ENCODE results near the gene ELFN1.

The ELFN1 gene

DNA sequence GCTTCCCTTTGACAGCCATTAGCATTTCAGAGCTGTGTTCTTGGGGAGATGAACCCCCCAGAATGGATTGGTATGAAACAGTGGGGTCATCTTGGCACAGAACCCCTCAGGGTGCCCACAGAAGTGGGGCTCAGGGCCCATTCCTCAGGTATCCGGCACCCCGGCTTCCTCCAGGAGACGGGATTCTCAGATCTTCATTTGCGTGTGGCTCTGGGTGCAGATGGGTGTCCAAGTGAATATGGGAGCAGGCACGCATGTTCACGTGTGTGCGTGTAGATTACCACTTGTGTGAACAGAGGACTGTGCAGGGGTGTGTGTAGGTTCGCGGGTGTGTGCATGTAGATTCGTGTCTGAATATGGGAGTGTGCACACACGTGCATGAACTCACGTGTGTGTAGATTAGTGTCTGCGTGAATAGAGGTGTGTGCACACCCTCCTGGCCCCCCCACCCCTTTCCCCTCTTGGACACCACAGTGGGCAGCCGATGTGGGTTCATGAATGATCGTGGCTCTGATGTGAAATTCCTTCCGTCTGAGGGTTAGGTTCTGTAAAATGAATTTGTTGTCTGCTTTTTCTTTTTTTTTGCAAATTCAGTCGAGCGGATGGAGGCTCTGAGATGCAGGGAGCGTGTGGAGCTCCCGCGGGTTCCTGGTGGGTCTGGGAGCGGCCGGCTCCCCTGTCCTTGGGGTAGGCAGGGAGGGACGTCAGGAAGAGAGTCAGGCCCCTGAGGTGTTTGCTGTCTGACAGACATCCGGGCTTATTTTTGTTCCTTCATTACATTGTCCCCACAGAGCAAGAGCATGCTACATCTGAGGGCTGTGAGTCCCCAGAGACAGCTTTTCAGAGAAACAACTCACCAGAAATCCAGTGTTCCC lies 7.4 kb downstream of the ELFN1 start:
- no peak for DNase-seq

DNA sequence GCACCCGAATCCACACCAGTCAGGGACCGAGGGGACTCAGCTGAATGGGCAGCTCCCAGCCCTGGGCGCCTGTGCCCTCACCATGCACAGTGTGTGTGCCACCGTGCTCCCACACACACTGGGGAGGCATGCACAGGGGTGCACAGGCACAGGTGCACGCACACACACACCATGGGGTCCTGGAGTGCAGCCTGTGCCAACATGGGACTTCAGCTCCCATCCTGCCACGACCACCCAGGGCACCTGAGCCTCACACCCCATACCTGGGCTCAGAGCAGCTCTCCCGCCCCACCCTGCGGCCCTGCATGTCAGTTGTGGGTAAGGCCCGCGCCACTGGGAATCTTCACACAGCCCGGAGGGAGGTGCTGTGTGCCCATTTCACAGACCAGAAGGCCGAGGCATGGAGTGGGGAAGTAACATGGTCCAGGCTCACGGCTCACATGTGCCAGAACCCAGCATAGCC lies 8.0 kb downstream of the ELFN1 start:
- no peak for DNase-seq

DNA sequence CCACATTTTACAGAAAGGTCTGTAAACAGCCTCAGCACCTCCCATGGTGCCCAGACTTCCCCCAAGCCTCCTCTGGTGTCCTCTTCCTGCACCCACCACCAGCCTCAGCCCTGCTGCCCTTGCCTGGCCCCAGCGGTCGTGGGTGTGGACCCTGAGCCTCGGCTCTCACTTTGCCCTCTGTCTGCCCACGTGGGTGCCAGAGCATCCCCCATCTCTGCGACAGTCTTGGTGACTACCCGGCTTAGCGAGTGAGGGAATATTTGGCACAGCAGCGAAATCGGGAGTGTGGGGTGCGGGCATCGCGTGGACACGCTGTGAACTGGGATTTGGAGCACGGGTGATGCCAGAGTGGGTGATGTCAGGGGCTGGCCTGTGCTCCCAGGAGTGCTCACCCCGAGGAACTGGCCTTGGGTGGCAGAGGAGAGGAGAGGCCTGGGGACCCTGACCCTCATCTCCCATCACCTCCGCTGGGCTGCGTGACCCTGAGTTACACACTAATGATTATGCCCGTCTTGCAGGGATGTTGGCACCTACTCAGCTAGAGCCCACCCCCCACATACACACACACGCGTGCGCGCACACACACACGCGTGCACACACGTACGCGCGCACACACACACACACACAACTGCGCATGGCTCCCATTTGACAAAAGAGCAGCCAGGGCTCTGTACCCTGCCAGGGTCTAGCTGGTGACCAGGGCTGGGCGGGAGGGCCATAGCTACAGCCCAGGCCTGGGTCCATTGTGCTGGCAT lies 8.7 kb downstream of the ELFN1 start:
- no peak for DNase-seq

DNA sequence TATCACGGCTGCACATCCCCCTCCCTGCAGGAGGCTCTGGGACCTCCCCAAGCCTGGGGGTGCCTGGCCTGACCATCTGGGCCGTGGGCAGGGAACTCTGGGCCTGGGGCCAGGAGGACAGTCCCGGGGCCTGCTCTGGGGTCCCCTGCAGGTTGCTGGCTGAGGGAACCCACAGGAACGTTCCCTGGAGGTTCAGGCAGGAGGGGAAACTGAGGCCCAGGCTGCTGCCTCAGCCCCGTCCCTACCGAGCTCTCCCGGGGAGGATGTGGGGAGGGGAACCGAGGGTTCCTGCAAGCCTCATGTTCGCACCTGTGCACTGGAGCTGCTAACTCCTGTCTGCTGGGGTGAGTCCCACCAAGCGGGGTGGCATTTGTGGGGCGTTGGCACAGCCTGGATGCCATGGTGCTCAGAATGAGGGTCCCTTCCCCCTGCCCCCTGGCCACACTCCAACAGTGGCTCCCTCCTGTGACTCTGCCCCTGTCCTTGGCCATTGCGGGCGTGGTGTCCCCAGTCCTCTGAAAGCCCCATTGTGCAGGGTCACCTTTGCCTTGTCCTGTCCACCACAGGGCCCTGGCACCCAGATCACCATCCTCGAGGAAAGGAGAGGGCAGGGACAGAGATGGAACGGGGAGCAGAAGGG lies 9.4 kb downstream of the ELFN1 start:
- no peak for DNase-seq

DNA sequence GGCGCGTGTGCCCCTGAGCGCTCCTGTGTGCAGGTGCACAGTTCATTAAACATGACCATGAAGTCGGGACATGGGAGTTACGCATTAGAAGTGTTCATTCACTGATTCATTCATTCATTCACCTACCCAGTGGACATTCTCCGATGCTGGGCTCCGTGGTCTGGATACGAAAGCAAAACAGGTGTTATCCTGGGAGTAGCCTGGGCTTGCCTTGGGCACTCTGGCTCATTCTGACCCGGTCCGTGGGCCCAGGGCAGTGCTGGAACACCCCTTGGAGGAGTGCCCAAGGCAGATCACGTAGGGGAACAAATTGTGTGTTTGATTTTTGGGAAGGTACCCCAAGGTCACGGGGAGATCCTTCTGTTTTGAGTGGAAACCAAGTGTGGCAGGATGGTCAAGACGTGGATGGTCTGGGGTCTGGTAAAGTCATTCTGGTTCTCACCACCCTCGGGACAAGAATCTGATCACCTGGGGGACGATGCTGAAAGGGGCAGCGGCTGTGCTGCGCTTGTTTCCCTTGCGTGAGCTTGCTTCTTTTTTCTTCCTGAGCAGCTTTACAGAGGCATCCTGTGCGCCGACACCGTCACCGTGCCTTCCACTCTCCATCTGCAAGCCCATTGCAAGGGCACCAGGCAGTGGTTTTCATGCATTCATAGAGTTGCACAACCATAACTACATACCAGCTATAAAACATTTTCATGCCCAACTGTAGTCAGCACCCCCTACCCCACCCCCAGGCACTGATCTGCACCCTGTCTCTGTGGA lies 10.1 kb downstream of the ELFN1 start:
- DNase-seq: no peak

DNA sequence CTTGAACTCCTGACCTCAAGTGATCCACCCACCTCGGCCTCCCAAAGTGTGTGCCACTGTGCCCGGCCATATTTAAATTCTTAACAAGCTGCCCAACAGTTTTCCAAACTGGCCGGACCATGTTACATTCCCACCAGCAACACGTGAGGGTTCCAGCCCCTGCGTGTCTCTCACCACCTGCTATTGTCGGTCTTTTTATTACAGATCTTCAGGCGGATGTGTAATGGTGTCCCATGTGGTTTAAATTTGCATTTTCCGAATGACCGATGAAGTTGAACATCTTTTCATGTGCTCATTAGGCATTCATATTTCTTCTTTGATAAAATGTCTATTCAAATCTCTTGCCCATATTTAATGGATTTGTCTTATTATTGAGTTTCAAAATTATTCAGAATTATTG lies 11.5 kb downstream of the ELFN1 start:
- no peak for DNase-seq

DNA sequence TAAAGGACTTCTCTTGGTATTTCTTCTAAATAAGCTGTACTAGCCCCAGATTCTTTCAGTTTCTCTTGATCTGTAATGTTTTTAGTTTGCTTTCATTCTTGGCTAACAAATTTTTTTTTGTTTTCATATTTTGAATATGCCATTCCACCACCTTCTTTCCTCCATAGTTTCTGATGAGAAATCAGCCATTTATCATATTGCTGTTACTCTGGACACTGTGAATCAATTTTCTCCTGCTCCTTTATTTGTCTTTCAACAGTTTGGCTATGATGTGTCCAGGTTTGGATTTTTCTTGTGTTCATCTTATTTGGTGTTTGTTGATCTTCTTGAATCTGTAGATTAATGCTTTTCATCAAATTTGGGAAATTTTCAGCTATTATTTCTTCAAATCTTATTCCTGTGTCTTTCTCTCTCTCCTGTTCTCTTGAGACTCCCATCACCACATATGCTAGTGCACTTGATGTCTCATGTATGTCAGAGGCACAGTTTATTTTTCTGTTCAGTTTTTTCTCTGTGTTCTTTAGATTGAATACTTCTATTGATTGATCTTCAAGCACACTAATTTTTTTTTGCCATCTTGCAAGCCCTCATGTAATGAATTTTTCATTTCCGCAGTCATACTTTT lies 15.0 kb downstream of the ELFN1 start:
- no peak for DNase-seq

DNA sequence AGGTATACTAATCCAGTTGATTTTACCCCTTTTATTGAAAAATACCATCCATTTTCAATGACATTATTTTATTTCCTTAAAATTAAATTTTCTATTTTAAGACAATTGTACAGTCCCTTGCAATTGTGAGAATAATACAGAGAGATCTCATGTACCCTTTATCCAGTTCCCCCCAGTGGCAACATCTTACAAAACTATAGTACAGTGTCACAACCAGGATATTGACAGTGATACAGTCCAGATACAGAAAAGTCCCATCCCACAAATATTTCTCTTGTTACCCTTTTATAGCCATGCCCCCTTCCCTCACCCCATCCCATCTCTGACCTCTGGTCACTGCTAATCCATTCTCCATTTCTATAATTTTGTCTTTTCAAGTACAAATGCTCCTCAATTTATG lies 18.5 kb downstream of the ELFN1 start:
- no peak for DNase-seq

DNA sequence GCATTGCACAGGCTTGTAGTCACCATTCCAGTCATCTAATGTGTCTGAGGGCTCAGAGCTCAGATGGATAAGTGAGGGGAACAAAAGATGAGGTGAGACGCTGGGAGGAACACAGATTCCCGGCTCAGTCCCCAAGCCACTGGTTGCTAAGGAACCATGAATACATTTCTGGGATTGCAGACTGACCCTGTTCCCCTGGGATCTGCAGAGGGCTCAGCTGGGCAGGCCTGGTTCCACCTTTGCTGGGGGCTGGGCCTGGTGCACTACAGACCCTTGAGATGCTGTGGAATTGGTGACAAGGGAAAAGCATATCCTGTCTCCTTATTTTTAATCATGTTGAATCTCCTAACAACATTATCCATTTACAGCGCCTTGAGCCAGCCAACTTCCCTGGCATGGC lies 19.2 kb downstream of the ELFN1 start:
- DNase-seq: no peak

DNA sequence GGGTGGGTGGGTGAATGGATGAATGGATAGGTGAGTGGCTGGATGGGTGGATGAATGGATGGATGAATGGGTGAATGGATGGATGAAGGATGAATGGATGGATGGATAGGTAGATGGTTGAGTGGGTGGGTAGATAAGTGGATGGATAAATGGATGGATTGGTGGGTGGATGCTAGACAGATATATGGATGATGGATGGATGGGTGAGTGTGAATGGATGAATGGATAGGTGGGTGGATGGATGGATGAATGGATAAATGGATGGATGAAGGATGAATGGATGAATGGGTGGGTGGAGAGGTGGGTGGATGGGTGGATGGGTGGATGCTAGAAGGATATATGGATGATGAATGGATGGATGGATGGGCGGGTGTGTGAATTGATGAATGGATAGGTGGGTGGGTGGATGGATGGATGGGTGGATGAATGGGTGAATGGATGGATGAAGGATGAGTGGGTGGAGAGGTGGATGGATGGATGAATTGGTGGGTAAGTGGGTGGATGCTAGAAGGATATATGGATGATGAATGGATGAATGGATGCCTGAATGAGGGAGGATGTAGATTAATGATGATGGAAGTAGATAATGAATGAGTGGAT lies 20.4 kb downstream of the ELFN1 start:
- no peak for DNase-seq

DNA sequence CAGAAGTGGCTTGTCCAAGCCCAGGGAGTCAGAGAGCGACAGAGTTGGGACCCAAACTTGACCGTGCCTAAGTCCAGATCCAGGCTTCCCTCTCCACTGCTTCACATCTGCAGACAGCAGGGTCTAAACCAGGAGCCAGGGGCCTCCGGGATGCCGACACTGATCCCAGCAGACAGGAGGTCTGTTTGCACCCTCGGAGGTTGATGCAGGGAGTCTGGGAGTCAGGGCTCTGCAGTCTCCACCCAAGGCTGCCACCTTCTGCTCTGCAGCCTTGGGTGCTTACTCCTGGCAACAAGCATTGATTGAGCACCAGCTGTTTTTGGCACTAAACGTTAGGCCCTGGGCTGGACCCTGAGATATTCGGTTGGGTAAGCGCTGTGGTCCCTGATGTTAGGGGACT lies 21.0 kb downstream of the ELFN1 start:
- no peak for DNase-seq

DNA sequence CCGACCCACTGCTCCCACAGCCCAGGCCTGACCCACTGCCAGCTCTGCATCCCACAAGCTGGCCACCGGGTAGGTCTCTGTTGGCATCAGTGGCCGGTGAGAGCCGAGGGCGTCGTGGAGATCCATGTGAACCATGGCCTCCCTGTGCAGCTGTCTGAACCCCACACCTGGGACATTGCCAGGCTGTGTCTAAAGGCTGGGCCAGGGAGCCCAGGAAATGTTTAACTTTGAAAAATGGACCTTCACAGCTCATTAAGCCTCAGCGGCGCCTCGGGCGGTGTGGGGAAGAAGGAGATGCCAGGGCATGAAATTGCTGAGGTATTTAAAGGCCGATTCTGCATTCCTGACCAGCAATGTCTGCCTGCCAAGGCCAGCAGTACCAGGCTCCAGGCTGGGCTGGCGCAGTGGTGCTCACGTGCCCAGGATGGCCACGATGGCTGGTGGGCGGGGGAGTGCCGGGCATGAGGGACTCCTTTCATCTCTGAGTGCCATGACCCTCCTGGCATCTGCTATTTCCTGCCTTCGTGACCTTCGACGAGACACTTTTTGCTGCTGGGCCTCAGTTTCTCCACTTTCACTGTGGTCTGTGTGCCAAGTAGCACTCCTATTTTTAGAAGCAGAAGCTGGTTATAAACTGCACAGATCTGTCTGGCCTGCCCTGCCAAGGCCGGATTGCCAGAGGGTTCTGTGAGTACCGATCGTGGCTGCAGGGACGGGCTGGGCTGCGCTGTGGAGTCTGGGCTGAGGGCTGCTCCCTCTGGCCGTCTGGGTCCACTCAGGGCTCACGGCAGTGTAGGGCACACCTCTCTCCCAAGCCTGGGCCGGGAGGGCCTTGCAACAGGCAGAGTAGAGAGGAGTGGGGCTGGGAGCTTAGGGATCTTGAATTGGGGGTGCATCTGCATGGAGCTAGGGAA lies 21.8 kb downstream of the ELFN1 start:
- DNase-seq: no peak

DNA sequence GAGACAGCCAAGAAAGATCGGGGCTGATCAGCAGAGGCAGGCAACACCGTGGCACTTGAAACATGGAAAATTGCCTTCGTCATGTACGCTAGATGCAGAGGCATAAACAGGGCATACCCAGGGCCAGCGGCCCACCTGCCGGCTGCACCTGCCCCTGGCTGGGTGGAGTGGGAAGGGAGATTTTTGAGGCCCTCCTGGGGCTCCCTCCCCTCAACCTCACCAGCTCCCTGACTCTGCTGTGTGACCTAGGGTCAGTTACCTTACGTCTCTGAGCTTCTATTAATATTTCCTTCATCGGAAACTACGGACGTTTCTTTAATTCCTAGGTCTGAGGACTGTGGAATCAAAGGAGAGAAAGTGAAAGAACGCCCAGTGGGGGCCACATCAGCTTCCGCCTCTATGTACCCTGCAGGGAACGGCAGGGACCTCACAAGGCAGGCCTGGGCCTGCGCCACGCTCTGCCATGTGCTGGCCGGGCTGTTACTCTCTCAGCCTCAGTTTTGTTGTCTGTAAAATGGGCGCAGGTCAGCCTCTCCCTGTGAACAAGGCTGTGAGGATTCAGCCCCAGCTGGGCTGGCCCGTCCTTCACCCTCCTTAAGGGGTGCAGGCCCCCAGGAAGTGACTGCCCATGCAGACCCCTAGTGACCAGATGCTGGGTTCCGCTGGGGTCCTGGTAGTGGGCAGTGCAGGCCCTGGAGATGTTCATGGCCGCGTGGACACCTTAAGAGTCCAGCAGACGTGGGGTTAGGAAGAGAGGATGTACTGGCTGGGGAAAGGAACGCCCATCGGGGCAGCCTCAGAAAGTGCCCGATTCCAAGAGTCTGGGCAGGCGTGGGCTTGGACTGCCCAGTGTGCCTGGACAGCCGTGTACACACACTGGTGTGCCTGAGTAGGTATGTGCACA lies 22.7 kb downstream of the ELFN1 start:
- no peak for DNase-seq

DNA sequence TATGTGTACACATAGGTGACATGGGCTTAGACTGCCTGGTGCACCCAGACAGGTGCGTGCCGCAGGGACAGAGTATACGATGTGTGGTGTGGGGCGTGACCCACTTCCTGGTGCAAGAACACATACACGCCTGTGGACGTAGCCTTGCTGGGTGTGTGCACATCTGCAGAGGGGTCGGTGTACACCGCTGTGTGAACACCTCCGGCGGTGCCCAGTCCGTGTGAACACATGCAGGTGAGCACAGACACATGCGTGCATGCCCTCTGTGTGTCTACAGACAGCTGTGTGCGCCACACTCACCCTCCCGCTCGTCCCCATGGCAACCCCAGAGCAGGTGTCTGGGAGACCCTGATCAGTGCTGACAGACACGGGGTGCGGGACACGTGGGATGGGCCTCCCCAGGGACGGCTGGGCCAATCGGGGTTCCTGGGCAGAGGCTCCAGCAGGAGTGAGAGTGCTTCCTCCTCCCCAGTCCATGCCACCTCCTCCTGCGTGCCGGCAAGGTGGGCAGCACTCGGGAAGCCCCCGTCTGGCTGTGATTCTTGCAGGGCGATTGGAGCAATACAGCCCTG lies 23.4 kb downstream of the ELFN1 start:
- no peak for DNase-seq

DNA sequence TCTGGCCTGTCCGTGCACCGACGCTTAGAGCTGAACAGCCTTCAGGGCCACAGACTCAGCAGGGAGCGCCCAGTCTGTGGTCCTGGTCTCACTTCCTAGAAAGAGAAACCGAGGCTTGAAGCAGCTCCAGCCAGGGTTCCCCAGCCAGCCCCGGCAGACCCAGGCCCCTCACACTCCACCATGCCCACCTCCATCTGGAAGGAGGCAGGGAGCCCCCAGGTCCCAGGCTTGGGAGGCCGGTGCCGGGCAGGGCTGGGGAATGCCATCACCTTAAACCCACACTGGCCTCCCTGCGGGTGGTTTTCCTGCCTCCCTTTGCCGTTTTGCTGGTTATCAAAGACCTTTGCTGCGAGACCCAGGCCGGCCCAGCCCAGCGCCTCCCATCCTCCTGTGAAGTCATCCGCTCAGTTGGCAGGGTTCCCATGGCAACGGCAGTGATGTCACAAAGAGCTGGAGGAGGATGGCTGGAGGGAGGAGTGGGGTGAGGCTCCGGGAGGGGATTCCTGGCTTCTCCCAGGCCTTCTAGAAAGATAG lies 24.0 kb downstream of the ELFN1 start:
- DNase-seq: peak; percentile 77

DNA sequence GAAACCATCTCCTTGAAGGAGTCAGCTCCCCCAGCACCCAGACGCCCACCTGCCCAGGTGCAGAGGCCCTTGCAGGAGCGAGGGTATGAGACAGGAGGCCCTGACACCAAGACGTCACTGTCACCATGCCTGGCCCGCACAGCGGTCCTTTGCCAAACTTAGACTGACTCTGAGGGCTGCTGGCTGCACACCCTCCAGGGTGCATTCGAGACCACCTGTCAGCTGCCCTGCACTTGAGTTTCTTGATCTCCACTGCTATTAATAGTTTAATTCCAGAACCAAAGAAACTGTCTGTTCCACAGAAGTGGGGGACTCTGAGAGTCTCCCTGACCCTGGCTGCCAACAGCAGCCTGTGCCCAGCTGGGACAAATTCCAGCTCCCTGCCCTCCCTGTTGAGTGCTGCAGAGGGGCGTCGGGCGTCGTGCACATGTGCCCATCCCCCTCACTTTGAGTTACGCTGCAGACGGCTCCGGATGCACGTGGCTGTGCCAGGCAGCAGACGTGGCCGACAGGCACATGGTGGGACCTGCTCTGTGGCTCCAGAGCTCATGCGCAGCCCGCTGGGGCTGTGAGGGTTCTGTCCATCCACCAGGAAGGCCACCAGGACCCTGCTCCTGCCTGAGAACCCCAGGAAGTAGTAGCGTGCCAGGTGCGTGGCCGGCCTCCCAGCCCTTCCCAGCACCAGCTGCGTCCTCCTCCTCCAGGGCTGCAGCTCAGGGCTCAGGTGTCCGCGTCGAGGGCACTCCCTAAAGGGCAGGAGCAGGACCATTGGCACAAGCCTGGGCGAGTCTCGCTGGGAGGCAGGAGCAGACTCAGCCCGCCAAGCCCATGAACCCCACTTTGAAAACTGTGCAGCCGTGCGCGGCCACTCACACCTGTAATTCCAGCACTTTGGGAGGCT lies 24.8 kb downstream of the ELFN1 start:
- DNase-seq: no peak

DNA sequence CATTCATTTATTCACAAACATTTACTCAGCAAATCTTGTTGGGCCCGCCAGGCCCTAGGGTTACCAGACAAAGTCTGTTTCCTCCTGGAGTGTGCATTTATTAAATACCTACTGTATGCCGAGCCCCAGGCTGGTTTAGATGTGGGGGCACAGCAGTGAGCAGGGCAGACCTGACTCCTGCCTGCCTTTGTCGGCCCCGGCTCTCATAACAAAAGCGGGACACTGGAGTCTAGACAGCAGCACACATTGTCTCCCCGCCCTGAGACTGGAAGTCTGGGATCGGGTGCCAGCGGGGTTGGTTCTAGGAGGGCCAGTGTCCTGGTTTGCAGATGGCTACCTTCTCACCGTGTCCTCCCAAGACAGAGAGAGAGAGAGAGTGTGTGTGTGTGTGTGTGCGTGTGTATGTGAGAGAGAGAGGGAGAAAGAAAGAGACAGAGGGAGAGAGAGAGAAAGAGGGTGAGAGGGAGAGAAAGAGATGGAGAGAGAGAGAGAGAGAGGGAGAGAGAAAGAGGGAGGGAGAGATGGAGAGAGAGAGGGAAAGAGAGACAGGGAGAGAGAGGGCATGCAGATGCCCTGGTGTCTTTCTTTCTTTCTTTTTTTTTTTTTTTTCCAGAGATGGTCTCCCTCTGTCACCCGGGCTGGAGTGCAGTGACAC lies 25.9 kb downstream of the ELFN1 start:
- no peak for DNase-seq
